GM12875 (cell line): ENCODE results near the gene GREB1L.
"Not testable (repeated sequence)": the region's sequence is repeated elsewhere in the genome, so short reads cannot be mapped to it uniquely, and the experiment has no call there.

Experiments used
- H3K4me3 ChIP-seq: one replicate; pipeline ENCODE4 v1.5.1; 2011; ENCODE audit warnings: low read depth, low read length, control low read depth
- TF ChIP-seq, protein P1 (sequence below): IDR thresholded peaks from 2 replicates; pipeline ENCODE4 v1.5.1; 2011; ENCODE audit warnings: low read depth, mild to moderate bottlenecking, control low read depth, inconsistent platforms, low read length, moderate library complexity, borderline replicate concordance; ENCODE audit not compliant: insufficient read depth

GREB1L gene

DNA sequence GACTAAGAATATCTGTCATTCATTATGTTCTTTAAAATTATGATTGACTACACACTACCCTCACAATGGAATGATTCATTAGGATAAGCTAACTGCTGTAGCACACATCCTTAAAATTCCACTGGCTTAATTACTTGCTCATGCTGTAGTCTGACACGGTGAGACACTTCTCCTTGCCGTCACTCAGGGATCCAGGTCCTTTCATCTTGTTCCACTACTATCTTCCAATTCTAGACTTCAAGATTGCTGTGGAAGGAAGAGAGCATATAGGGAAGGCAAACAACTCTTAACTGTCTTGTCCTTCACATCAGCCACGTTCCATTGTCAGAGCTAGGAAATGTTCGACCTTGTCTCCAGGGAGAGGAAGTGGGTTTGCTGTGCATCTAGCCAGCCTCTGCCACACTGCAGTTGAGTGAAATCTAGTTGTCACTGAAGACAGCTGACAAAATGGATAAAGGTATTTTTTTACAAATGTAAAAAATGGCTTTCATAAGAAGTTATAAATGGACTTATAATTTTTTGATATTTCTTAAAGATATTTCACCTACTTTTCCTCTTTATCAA, 30.1 kb downstream of the GREB1L start:
- TF ChIP-seq, protein P1, sequence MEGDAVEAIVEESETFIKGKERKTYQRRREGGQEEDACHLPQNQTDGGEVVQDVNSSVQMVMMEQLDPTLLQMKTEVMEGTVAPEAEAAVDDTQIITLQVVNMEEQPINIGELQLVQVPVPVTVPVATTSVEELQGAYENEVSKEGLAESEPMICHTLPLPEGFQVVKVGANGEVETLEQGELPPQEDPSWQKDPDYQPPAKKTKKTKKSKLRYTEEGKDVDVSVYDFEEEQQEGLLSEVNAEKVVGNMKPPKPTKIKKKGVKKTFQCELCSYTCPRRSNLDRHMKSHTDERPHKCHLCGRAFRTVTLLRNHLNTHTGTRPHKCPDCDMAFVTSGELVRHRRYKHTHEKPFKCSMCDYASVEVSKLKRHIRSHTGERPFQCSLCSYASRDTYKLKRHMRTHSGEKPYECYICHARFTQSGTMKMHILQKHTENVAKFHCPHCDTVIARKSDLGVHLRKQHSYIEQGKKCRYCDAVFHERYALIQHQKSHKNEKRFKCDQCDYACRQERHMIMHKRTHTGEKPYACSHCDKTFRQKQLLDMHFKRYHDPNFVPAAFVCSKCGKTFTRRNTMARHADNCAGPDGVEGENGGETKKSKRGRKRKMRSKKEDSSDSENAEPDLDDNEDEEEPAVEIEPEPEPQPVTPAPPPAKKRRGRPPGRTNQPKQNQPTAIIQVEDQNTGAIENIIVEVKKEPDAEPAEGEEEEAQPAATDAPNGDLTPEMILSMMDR: no peak

DNA sequence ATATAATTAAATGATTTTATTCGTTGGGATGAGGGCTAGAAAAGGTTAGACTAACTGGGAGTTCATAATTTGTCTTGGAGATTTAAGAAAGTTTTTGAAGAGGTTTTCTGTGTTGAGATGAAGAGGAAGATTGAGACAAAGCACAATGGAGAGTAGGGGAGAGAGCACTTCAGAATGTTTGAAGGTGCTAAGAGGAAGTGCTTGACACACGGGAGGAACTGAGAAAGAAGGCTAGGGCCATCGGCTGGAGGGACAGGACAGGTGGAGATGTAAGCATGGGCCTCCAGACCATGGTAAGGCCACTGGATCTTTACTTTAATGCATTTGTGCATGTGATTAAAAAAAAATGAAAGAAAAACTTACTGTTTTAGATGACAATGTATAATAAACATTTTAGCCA, 31.5 kb downstream of the GREB1L start:
- TF ChIP-seq, protein P1: no peak
- no peak overlapping the region for H3K4me3 ChIP-seq

More for the DNA sequence above, 30.1 kb downstream of the GREB1L start:
- no peak overlapping the region for H3K4me3 ChIP-seq

DNA sequence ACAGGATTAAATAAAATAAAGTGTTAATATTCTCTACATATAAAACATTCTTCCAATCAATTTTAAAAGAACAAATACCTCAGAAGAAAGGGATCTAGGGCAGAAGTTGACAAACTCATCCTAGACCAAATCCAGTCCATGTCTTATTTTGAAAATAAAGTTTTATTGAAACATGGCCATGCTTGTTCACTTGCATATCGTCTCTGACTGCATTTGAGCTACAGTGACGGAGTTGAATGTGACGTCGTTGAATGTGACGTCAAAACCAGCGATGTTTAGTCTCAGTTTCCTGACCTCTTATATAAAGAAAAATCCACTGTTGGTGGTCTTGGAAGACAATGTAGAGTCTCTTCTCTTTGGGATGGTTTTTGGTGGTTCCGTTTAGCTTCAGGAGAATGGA, 33.6 kb downstream of the GREB1L start:
- TF ChIP-seq, protein P1: no peak
- no peak overlapping the region for H3K4me3 ChIP-seq

DNA sequence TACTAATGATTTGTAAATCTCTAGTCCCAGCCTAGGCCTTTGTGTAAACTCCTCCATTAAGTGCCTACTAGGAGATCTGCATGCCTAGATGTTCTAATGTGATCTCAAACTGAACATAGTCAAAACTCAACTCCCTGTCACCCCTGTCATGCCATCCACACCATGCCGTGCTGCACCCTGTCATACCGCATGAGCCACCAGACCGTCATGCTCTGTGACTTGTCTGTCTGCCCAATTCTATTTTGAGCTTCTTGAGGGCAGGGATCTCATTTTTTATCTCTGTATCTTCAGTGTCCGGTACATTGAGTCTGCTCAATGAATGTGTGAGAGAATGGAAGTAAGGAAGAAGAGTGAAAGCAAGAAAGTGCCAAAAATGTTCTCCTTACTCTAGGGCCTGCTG, 35.5 kb downstream of the GREB1L start:
- TF ChIP-seq, protein P1: no peak
- H3K4me3 ChIP-seq: no peak overlapping the region

DNA sequence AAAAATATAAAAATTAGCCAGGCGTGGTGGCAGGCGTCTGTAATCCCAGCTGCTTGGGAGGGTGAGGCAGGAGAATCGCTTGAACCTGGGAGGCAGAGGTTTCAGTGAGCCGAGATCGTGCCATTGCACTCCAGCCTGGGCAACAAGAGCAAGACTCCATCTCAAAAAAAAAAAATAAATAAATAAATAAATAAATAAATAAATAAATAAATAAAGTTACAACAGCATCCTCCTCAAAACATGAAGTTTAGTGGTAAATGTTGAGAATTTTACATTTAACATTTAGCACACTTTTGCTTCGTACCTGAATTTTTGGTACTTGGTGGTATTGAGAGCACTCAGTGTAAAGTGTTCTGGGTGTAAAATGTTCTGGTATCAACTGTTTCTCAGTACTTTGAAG, 36.2 kb downstream of the GREB1L start:
- H3K4me3 ChIP-seq: not testable (repeated sequence)

DNA sequence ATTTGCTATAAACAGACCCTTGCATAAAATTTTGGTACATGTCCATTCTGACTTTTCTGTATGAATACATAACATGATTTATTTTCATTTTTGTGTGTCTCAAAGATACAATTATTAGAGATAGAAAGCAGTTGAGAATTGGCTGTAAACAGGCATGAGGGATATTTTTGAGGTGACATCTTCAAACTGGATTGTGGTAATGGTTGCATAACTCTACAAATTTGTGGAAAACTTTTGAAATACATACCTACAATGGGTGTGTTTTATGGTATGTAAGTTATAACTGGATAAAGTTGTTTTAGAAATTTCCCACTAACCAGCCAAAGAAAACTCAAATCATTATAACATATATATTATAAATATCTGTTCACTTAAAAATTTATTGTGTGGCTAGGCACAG, 39.6 kb downstream of the GREB1L start:
- no peak overlapping the region for H3K4me3 ChIP-seq
- TF ChIP-seq, protein P1: no peak

DNA sequence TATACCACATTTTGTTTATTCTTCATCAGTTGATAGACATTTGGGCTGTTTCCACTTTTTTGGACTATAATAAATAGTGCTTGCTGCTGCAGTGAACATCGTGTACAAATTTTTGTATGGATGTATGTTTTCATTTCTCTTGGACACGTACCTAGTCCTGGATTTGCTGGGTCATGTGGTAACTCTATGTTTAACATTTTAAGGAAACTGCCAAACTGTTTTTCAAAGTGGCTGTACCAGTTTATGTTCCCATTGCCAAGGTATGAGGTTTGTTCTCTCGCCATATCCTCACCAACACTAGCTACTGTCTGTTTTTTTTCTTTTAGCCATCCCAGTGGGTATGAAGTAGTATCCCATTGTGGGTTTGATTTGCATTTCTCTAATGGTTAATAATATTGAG, 42.5 kb downstream of the GREB1L start:
- TF ChIP-seq, protein P1: no peak
- H3K4me3 ChIP-seq: no peak overlapping the region

DNA sequence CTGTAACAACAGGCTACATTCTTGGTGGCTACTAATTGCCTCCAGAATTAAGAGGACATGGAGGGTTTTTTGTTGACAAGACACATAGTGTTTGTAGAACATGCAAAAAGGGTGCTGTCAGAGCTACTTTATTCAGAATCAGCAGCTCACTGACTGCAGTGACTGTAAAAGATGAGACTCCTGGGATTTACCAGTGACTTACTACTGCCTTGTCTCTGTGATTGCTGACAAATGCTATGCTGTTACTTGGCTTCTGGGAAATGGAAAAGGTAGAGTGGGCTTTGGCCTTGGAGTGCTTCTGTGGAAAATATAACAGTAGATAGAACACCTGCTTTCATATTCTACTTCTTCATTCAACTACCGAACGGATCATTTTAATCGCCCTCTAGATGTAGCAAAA, 47.8 kb downstream of the GREB1L start:
- TF ChIP-seq, protein P1: no peak

More for the DNA sequence above, 47.8 kb downstream of the GREB1L start:
- no peak overlapping the region for H3K4me3 ChIP-seq
